Measurements from ENCODE around the gene GLMP. TPM values are rescaled to one million over a fixed set of nuclear protein-coding genes. Genes with fewer than 3 reads are reported as not detected.

The GLMP gene
- total and polyA plus RNA-seq, 2 of the 13 experiments (the other 11 are each of a cell fraction or from before 2014, with no cell fraction given) = 44.6 to 75.8 TPM

GRCh38 chr1:156257711-156258110 lies 37.8 kb downstream of the GLMP start:
- H3K27ac ChIP-seq (ENCODE audit: extremely low read length, insufficient read depth, low read length) = no peak overlapping the region
- H3K4me2 ChIP-seq (ENCODE audit: low read depth, low read length) = no peak overlapping the region
- DNase-seq (ENCODE audit: low spot score) (no peak), ATAC-seq (no peak), FAIRE-seq (no peak)
- ChIA-PET CTCF (ENCODE audit: low intra/inter-chr PET ratio, low total read pairs) (no interaction called here), POLR2A (interaction anchor here (1.2 kb wide), 1 partner anchor 12 kb away, joined by 3 read pairs; no protein-coding TSS in a partner anchor)
- intact Hi-C loops (cut with micrococcal nuclease; ENCODE audit: unreplicated experiment) (no loop called here), in situ Hi-C loops (cut with HindIII; ENCODE audit: extremely low pct_ligation_motif_present, low pct_unique_long_range_greater_than_20kb) (no loop called here)
- no peaks in the 10 kb centered on the region; the same call in 1 of the 2 replicates for H3K4me1 ChIP-seq (ENCODE audit: insufficient read depth, low read length)
- no peak overlapping the region for H2AFZ ChIP-seq (ENCODE audit: low read length)
- no peaks in the 10 kb centered on the region for H3K9me3 ChIP-seq (ENCODE audit: low read length)
- TF ChIP-seq ZSCAN9 (CRISPR knock-in tag; IDR thresholded peaks at IDR 0.05; ENCODE audit: borderline replicate concordance) (no peak), IRX3 (CRISPR knock-in tag; IDR thresholded peaks at IDR 0.05; ENCODE audit: borderline replicate concordance, low read depth) (no peak), PCBP1 (IDR thresholded peaks at IDR 0.05; ENCODE audit: borderline replicate concordance, low read depth, low read length) (no peak), ZNF17 (CRISPR knock-in tag; IDR thresholded peaks at IDR 0.05) (no peak), ZNF670 (CRISPR knock-in tag; IDR thresholded peaks at IDR 0.05; ENCODE audit: borderline replicate concordance) (no peak), ZFP36 (IDR thresholded peaks at IDR 0.05; ENCODE audit: borderline replicate concordance, low read depth, low read length, partially characterized antibody) (no peak), MED13 (CRISPR knock-in tag; IDR thresholded peaks at IDR 0.05) (no peak), AHDC1 (CRISPR knock-in tag; IDR thresholded peaks at IDR 0.05; ENCODE audit: borderline replicate concordance) (no peak), RXRB (CRISPR knock-in tag; IDR thresholded peaks at IDR 0.05; ENCODE audit: borderline replicate concordance) (no peak), PTBP1 (IDR thresholded peaks at IDR 0.05; ENCODE audit: low read depth, low read length, poor library complexity, severe bottlenecking) (no peak), ZNF550 (CRISPR knock-in tag; IDR thresholded peaks at IDR 0.05; ENCODE audit: borderline replicate concordance) (no peak), POGZ (CRISPR knock-in tag; IDR thresholded peaks at IDR 0.05) (no peak)
- WGBS (ENCODE audit: low lambda C conversion rate) = 95% methylated on average over 2 of the region's 2 CpGs
- H3K79me2 ChIP-seq (ENCODE audit: insufficient read depth, low read length) = no peaks in the 10 kb centered on the region
- no TSS peak for BruUV-seq (replicated peaks)
- H3K36me3 ChIP-seq (replicated peaks in 1 of 2; ENCODE audit: control insufficient read depth in 1 of 2, insufficient read depth in 2 of 2, low read length in 2 of 2) = peaks cover 38 to 81% of the 10 kb centered on the region in 2 experiments
- H3K27me3 ChIP-seq (ENCODE audit: control insufficient read depth in 1 of 2, insufficient read depth in 2 of 2, low read length in 2 of 2) = no peaks in the 10 kb centered on the region
- H3K9ac ChIP-seq (ENCODE audit: insufficient read depth, low read depth, low read length) = no peak overlapping the region
- no peak overlapping the region for H3K4me3 ChIP-seq (replicated peaks in 1 of 3; ENCODE audit: insufficient read depth in 1 of 3, low read depth in 2 of 3, low read length in 3 of 3)
- no peaks in the 10 kb centered on the region for H4K20me1 ChIP-seq (ENCODE audit: insufficient read depth, low read length)
